Renal cortex interstitium (tissue), 11 donors: Measurements from ENCODE around the gene HIVEP1. TPM values are rescaled to one million over a fixed set of nuclear protein-coding genes. Genes with fewer than 3 reads are reported as not detected.

Experiments
- DNase-seq, 11 donors: peaks; one replicate each; pipeline ENCODE4 v3.0.0-alpha.2; 2013; ENCODE audit warnings: low read depth in 9 of 11, low spot score in 4 of 11; ENCODE audit errors: extremely low read depth in 1 of 11
- polyA plus RNA-seq, 3 donors: library from polyadenylated mRNA; unstranded; fragments of 120-200 nt; gene quantifications; one replicate each; pipeline ENCODE4 v1.2.1, GENCODE V29; 2013; ENCODE audit not compliant: insufficient read length in 3 of 3

HIVEP1 gene
- polyA plus RNA-seq, 3 donors, result 22.4 to 24.7 (median 23.2) TPM

DNA sequence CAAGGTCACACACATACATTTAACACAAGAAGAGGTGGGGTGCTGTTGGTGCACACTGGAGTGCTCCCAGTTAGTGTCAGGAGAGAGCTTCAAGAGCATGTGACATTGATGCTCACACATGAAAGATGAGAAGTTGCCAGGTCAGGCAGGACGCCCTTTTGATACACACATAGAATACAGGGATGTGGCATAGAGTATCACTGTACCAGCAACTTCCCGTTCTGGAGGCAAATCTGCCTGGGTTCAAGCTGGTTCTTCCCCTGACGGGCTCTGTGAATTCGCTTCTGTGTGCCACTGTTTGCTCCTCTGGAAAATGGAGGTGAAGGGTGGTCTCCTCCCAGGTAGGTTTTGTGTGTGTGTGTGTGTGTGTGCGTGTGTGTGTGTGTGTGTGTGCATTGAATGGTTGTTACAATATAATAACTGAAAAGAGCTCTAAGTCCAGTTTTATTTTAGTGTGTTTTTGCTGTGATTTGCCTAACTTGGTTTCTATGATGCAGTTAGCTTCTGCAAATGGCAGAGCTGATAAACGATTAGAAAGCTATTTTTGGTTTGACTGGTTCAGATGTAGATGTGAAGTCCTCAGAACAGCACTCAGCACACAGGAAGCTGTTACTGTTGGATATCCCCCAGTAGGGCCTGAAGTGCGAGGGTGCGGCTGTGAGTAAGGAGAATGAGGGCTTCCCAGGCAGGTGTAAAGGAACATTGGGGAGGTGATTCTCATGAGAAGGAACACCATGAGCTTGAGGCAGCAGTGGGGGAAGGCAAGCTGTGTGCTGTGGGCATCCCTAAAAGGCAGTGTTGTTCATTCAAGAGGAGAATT is 53.4 kb downstream of the HIVEP1 start:
- DNase-seq, result no peak

DNA sequence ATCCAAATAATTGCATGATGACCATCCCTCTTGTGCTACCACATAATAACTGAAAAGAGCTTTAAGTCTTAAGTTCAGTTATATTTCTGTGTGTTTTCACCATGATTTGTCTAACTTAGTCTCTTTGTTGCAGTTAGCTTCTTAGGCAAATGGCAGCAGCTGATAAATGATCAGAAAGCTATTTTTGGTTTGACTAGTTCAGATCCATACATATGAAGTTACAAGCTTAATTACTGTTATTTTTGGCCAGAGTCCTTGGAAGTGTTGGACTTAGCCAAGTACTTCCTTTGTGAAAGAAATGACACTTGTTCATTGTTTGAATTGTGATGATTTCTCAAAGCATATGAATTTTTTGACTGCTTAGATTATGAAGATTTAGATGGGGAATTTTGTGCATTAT is 54.2 kb downstream of the HIVEP1 start:
- no peak for DNase-seq

DNA sequence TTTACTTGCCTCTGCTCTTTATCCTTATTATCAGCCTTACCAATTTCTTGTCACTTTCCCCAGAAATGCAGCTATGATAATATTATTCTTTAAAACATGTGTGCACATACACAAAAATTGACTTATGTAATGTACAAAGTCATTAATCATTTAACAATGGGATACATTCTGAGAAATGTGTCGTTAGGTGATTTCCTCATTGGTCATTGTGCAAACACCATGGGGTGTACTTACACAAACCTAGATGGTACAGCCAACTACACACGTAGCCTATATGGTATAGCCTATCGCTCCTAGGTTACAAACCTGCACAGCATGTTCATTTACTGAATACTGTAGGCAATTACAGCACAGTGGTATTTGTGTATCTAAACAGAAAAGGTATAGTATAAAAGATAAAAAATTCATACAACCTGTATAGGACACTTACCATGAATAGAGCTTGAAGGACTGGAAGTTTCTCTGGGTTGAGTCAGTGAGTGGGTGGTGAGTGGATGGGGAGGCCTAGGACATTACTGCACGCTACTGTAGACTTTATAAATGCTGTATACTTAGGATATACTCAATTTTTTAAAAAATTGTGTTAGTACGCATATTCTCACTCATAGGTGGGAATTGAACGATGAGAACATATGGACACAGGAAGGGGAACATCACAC is 56.9 kb downstream of the HIVEP1 start:
- DNase-seq, result no peak

DNA sequence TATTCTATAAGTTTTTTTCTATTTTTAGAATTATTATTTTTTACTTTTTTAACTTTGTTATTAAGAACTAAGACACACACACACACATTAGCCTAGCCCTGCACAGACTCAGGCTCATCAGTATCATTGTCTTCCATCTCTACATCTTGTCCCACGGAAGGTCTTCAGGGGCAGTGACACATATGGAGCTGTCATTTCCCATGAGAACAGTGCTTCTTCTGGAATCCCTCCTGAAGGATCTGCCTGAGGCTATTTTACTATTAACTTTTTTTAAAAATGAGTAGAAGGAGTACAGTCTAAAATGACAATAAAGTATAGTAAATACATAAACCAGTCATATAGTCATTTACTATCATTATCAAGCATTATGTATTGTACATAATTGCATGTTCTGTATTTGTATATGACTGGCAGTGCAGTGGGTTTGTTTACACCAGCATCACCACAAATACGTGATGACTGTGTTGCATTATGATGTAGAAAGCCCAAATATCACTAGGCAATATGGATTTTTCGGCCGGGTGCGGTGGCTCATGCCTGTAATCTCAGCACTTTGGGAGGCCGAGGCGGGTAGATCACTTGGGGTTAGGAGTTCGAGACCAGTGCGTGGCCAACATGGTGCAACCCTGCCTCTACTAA is 57.9 kb downstream of the HIVEP1 start:
- DNase-seq, result no peak

DNA sequence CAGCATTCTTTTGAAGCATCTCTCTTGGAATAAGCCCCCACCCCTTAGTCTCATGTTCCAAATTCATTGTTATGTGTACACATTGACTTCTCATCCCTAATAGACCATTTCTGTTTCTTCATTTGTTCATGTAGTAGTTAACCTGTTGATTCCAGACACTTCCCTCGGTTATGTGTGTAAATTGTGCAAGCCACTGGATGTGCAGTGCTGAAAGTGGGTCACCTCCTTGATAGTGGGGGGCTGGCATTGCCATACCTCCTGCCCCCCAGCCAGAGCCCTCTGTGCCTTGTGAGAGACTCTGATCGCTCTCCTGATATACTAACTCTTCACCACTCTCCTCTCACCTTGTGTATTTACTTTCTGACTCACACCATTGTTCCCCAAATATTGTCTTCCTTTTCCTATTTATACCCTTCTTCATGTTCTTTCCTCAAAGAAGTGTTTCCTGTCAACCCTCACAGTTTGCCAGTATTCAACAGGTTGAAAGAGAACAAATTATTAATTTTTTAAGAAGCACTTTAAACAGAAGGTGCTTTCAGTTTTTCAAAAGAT is 59.0 kb downstream of the HIVEP1 start:
- DNase-seq, result no peak

DNA sequence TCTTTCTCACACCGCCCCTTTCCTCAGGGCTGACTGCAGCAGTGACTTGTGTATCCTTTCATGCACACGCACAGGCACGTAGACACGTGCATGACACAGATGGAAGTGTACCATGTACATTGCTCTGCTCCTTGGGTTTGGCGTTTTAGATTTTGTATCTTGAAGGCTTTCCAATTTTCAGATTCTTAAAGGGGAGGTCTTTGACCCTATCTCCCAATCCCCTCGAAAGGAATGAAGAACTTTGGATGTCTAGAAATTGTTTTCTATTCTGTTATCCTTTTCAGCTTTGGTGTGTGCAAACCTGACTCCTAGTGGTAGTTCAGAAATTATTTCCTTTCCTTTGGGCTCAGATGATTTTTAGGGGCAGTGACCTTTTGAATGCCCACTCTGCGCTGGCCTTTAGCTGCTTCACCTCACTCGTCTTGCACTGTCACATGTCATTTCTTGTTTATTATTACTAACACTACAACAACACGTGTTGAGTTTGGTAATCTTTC is 63.0 kb downstream of the HIVEP1 start:
- DNase-seq, result no peak

DNA sequence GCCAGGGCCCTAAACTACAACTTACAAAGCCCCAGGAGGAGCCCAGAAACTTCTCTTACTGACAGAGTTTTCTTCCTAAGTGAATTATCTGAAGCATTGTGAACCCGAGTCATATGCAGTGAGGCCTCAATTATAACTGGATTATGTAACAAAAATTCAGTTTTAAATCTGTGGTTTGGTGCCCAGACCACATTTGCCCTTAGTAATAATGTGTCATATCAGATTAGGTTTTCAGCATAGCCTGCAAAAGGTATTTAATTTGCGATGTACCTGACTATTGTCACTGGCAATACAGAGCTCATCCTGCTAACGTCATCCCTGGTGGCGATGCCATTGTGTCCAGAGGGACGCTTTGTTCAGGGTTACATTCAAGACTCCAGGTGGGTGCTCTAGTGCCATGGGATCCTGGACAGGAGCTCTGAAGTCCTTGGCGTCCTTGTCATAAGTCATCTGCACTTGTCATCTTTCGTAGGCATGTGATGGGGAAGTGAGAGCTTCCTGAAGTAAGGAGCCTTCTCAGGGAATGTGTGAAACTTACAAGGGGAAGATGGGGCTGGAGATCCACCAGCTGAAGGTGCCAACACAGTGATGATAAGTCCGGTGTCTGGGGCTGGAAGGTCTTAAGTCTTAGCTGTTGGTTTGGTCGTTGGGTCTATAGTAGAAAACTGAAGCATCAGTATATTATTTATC is 65.1 kb downstream of the HIVEP1 start:
- no peak for DNase-seq

DNA sequence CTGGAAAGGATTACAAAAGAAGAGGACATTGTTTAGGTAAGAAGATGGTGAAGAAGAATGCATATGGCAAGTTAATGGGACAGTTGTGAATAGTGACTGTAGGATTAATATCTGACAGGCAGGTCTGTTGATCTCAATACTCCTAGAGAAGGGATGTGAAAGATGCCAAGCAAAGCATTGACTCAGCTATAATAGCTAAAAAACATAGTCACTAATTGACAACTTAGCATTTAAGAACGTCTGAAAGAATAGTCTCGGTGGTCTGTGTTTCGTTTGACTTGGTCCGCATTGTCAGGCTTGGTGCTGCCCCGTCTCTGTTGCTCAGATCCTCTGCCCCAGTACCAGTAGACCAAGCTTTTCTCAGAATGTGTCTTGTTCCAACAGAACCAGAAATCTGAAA is 65.9 kb downstream of the HIVEP1 start:
- DNase-seq, result no peak

DNA sequence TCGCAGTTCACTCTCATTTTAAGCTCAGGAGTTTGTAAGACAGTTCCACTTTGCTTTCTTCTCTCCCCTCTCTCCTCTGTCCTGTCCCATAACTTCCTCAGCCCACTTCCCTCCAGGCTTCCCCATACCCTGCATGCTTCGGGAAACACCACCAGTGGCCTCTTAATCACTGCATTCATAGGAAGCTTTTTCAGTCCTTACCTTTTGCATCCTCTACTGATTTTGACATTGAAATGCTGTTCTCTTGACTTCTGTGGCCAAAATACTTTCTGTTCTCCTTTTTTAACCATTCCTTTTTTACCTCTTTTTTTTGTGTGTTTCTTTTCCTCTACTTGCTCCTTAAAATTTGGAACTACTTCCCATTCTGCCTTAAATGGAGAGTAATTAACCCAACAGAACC is 69.7 kb downstream of the HIVEP1 start:
- no peak for DNase-seq

DNA sequence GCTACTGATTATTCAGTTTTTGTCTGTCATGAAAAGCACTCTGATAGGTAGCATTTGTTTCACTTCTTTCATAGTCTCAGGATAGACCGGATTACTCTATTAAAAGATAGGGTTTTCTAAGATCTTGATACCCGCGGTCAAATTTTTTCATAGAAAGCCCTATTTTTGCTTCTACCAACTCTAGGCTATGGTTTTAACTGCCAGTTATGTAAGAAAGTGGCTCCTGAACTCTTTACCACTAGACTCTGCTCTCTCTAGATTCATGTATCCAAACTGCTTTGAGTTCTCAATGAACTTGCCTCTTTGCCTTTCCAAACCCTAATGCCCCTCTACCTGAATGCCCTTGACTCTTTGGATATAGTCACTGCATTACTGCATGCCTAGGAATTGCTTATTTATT is 70.3 kb downstream of the HIVEP1 start:
- DNase-seq, result no peak

DNA sequence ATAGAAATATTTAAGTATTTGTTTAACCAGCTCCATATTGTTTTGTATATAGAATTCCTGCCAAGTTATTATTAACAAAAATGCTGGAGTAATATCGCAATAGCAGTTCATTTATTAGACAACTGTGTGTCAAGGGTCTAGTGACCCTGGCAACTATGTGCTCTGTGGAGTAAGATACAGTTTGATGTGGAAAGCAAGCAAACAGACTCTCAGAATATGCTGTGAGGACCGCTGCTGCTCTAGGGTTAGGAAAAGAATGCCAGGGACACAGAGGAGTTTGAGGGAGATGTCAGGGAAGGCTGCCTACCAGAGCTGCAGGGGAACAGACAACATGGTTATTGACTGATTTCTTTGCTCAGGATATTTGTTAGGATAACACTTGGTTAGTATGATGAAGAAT is 71.2 kb downstream of the HIVEP1 start:
- DNase-seq, result no peak

DNA sequence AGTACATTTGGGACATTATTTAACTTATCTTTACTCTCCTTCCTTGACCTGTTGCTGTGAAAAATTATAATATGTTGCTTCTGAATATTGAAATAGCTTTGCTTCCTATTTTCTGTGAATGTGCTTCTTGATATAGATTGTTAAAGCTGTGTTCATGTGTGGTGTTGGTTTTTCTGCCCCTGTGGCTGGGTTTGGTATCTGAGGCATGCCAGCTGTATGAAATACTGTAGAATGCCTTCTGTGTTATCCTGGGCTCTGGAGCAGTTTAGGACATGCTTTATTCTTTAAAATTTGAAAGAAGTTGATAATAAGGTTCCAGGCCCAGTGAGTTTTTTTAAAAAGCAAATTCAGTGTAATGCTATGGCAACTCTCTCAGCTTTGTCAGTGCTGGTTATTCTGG is 71.7 kb downstream of the HIVEP1 start:
- DNase-seq, result no peak

DNA sequence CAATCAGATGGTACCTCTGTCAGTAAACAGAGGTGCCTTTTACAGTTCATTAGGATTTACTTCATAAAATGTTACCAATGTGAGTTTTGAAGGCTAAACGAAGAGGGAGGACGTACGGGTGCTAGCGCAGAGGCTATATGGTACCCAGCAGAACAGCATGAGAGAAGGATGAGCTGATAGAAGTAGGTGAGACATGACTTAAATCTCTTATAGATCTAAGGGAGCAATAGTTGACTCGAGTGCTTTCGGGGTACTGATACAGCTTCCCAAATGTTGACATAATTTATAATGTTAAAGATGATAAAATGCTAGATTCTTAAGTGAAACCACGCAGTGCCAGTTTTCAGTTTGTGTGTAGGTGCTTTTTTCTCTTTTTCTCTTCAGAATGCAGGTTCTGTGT is 72.6 kb downstream of the HIVEP1 start:
- no peak for DNase-seq

DNA sequence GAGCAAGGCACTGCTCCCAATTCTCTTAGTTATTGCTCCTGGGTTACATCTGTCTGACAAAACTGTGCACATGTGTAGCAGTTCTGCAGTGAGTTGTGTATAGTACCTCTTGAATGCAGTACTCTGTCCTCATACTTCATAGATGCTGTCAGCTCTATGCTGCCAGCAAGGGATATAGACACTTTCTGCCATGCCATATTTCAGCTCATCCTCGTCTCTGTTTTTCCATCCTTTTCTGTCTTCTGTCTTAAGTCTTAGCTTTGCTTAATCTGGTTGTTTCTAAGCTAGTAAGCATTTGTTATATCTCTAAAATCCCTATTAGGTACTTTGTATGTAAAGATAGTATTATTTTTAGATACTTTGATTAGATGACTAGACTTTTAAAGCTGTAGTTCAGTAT is 76.4 kb downstream of the HIVEP1 start:
- DNase-seq, result no peak

DNA sequence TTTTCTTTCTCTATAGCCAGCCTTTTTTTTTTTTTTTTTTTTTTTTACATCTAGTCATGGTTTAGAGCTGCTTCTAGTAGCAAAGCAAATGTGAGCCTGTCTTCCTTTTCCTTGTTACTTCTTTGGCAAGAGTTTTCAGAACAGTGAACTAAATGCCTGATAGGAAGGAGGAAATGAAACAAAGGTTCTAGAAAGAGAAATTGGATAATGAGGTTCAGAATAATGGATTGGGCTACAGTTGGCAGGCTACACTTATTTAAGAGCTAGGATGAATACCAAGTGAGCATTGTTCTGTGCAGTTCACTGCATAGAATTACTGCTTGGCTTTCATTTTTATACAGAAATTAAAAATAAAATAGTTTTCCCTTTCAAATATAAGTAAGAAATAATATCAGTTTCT is 78.6 kb downstream of the HIVEP1 start:
- DNase-seq, result no peak

DNA sequence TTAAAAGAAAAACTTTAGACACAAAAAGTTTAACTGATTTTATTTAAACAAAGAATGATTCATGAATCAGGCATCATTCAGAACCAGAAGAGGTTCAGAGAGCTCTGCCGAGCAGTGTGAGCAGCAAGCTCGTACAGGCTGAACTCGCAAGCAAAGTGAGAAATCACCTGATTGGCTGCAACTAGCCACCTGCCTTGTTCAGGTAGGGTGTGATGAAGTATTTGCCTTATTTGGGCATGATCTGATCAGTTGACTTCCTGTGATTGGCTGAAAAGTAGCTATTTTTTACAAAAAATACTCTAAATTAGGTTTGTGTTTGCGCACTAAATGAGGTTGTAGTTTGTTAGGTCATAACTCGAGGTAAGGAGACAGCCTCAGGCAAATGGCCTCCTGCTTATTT is 80.7 kb downstream of the HIVEP1 start:
- no peak for DNase-seq

DNA sequence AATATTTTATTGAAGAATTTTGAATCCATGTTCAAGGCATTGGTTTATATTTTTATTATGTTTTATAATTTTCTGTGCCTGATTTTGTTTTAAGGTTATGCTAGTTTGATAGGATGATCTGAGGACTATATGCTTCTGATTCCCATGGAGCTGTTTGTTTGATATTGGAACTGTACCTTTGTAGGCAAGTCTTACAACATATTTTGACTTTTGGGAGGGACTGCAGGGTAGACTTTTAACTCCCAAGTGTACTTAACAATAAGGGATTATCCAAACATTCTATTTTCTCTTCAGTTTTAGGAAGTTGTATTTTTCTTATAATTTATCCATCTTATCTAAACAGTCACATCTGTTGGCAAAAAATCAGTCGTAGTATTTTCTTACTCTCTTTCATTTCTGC is 82.6 kb downstream of the HIVEP1 start:
- no peak for DNase-seq

DNA sequence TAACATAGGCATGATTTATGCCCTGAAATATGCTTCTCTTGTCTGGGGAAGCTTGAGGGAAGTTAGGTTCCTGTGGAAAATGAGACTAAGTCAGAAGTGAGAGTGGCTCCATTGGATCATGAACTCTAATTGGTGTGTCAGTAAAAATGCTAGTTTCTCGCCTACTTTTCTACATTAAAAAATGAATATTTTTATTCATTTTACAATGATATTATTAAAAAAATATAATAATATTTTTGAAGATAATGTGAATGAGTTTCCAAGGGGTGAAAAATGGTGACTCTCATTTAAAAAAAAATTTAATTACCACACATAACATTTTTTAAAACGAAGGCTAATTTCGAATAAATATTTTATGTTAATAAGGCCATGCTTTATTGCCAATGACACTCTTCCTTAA is 84.2 kb downstream of the HIVEP1 start:
- DNase-seq, result no peak

DNA sequence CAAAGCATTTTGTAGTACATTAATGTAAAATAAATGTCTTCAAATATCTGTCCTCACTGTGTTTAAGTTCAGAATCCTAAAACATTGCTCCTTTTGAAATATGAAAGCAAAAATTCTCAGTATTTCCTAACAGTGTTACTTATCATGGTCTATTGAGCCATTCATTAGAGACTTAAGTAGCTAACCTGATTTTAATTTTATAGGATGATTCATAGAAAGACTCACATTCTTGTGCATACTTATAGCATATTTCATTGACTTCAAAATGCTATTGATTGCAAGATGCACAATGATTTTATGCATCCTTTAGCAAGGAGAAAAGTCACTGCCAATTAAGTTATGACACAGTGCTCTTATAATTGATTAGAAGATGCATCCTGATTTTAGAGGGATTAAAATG is 85.7 kb downstream of the HIVEP1 start:
- DNase-seq, result no peak
